Measurements from ENCODE around the gene PDLIM1.
A peak's percentile ranks its signal among the peaks of the same experiment; 100 is the strongest.

PDLIM1 gene

DNA sequence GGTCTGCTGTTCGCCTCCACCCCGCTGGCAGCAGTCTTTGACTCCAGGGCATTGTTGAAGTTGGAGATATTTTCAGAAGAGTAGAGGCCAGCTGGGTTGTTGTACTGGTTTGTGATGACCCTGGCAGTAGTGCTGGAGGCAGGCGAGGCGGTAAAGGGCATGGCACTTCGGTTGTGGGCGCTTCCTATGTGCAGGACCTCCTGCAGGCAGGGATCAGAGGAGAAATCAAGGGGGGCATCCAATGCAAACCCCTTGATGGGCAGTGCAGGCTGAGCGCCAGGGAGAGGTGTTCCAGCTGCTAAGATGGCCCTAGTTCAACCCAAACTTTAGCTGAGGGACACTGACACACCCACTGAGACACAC is 27.0 kb downstream of the PDLIM1 start:
- no peak for DNase-seq (ENCODE audit: low spot score)

DNA sequence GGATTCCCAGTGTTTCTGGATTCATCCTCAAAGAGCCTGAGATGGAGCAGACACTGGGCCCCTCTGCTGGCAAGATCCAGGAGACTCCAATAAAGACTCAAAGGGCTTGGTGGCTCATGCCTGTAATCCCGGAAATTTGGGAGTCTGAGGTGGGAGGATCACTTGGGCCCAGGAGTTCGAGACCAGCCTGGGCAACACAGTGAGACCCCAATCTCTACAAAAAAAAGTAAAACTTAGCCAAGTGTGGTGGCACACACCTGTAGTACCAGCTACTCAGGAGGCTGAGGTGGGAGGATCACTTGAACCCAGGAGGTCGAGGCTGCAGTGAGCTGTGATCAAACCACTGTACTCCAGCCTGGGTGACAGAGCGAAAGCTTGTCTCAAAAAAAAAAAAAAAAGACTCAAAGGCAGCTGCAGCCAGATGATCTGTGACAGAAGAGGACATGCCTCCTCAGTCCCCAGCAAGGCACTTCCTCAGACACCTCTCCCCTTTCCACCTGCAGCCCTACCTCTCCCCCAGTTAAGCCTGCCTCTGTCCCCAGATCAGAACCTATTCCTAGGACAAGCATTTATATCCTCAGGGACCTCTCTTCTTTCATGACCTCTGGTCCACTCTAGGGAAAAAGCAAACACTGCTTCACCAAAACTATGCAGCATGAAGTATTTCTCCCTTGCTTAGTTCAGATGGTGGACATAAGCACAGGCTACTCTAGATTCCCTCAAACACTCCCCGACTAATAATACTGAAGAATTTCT is 27.9 kb downstream of the PDLIM1 start:
- no peak for DNase-seq (ENCODE audit: low spot score)

- no peak for DNase-seq (ENCODE audit: low spot score)
Observed at GRCh38 chr10:95261926-95262325, 28.9 kb downstream of the PDLIM1 start.

DNA sequence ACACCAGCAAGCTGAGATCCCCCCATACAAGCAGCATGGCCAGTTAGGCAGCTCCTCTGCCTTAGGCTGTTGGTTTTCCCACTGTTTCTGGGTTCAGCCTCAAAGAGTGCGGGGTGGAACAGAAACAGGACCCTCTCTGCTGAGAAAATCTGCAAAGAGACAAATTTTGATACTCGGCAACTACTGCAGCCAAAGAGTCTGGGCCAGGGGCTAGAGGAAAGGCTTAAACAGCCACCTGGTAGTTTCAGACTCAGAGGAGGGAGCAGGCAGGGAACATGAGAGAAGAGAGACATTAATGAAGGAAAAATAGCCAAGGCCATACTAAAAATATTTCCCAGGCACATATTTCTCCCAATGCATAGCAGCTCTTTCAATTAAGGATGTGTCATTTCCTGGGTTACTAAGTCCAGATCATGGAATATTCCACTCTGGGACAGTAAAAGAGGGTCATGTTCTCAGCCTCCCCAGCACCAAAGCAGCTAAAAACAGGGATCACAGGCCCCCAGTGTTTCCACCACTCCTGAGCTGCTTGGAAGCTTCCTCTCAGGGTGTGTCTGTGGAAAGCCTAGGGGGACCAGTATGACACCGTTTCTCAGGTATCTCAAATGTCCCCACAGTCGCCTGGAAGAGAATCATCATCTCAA is 29.8 kb downstream of the PDLIM1 start:
- no peak for DNase-seq (ENCODE audit: low spot score)

DNA sequence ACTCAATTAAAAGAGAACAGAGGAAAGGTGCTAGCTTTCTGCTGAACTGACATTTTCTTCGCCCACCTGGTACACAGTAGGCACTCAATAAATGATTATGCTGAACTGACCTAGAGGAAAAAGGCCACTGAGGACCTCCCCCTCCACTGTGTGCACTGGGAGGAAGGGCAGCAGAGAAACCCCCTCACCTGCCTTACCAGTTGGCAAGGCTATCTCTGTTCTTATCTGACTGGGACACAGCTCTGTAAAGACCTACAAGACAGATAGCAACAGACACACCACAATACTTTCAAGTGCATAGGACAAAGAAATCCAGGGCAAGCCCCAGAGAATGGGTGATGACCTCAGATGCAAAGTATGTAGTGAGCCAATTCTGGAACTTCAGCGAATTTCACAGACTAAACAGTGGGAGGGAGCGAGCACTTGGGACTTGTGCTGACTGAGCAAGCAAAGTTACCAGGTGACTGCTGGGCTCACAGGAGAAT is 30.4 kb downstream of the PDLIM1 start:
- no peak for DNase-seq (ENCODE audit: low spot score)

GRCh38 chr10:95257849-95258248 is 33.0 kb downstream of the PDLIM1 start:
- DNase-seq (ENCODE audit: low spot score), result no peak

- DNase-seq (ENCODE audit: low spot score), result no peak
Observed at GRCh38 chr10:95256268-95256667, 34.5 kb downstream of the PDLIM1 start.

GRCh38 chr10:95254629-95255028 is 36.2 kb downstream of the PDLIM1 start:
- DNase-seq (ENCODE audit: low spot score), result no peak

GRCh38 chr10:95253686-95254085 is 37.1 kb downstream of the PDLIM1 start:
- no peak for DNase-seq (ENCODE audit: low spot score)

DNA sequence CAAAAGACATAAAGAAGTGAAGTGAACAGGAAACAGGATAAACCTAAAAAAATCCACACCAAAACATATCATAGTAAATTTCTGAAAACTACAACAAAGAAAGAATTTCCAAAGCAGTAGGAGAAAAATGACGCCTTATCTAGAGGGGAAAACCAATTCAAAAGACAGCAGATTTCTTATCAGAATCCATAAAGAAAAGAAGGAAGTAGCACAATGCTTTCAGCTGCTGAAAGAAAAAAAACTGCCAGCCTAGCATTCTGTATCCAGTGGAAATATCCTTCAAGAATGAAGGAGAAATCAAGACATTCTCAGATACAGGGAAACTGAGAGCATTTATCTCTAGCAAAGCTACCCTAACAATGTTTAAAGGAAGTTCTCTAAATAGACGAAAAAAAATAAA is 37.8 kb downstream of the PDLIM1 start:
- no peak for DNase-seq (ENCODE audit: low spot score)

- DNase-seq (ENCODE audit: low spot score), result no peak
Observed at GRCh38 chr10:95250856-95251255, 39.9 kb downstream of the PDLIM1 start.

DNA sequence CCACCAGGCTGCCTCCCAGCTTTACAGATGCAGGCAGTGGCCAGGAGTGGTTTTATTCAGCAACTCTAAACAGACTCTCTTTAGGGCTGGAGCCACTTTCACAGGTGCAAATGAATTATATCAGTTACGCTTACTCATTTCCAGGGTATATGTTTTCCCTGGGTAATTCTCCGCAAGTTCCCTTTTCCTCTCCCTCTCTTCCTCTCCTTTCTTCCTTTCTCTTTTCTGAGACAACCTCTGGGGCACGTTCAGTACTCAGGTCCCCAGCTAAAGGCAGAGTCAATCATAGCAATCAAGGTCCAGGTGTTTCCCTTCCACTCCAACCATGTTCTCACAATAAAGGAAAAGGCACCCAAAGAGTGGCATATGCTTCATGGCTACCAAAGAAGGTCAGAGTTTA is 41.3 kb downstream of the PDLIM1 start:
- DNase-seq (ENCODE audit: low spot score), result no peak

DNA sequence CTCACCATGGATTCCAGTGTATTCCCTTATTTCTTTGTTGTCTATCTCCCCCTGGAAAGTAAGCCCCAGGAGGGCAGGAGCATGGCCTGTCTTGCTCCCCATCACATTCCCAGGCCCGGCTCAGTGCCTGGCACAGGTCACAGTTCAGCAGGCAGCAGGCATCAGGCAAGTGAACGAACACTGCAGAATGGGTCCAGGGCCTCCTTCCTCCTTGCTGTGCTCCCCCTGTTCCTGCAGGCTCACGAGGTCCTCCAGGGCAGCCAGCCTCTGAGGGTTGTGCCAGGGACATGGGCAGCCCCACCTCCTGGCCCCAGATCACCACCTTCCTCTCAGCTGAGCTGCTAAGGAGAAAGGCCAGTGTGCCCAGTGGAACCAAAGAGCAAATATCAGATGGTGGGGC is 41.8 kb downstream of the PDLIM1 start:
- DNase-seq (ENCODE audit: low spot score), result no peak

GRCh38 chr10:95247881-95248583 is 42.8 kb downstream of the PDLIM1 start:
- no peak for DNase-seq (ENCODE audit: low spot score)

DNA sequence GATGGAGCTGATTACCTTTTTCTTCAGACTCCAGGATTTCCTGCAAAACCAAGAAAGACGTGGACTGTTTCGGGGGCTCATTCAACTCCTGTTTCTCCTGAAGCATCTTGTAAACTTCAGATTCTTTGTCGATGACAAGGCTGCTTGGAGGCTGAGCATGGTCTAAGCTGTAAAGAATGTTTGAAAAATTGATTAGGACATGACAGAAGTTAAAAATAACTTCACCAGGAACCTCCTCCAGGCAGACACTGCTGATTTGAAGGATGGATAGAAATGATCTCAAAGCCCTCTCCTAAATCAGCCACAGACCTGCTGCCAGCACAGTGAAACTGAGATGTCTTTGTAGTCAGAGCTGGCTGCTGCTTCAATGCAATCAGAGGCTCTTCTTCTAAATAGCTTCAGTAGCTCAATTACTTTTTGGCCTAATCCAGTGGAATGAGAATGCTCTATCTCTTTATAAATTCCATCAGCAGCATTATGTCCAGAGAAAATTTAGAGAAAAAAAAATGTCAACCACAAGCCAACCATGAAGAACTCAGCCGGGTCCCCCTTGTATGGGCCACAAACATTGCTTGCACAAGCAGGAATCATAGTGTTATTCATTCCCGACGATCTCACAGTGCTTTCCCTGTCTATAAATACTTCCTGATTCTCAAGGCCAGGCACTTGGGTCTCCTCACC is 43.5 kb downstream of the PDLIM1 start:
- no peak for DNase-seq (ENCODE audit: low spot score)

- peak; percentile 58 for DNase-seq (ENCODE audit: low spot score)
Observed at GRCh38 chr10:95246582-95247051, 44.2 kb downstream of the PDLIM1 start.

DNA sequence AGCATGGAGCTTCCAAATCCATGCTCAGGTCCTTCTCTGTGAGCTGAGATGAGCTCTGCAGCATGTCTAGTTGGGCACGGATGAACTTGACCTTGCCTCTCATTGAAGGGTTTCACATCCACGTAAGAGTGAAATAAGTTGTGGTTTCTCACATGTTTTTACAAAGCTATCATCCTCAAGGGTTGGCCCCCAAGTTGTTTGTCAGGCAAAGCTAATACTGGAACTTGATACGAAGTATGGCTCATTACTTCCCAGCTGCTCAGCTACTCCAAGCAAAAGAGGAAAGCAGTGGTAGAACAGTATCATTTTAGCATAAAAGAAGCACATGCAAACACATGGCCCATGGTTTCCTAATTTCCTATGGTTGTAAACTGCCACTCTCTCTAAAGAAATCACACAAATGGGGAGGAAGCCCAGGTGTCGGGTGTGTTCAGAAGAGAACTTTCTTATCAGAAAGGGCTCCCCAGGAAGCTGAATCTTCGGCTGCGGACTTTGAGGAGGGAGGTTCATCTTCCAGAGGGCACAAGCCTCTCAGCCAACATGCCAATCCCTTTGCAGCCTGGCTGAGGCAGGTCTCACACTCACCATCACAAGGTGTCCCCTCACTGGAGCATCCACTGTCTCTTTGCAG is 45.3 kb downstream of the PDLIM1 start:
- DNase-seq (ENCODE audit: low spot score), result no peak

DNA sequence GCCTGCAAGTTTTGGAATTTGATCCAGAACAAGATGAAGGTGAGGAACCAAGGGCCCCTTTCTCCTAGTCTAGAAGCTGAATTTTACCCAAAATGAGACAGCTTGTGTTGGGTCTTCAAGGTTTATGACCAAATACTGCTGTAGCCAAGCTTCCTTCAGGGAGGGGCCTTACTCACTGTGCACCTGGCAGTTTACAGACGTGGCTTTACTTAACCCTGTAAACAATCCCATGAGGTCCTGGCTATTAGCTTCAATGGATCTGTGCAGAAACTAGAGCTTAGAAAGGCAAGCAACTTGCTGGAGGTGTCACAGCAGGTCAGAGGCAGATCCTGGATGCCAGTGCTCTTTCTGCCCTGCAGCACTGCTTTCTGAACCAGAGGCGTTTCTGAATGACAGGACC is 46.7 kb downstream of the PDLIM1 start:
- no peak for DNase-seq (ENCODE audit: low spot score)

- no peak for DNase-seq (ENCODE audit: low spot score)
Observed at GRCh38 chr10:95243318-95243617, 47.5 kb downstream of the PDLIM1 start.

GRCh38 chr10:95242581-95243317 is 48.1 kb downstream of the PDLIM1 start:
- DNase-seq (ENCODE audit: low spot score), result no peak

DNA sequence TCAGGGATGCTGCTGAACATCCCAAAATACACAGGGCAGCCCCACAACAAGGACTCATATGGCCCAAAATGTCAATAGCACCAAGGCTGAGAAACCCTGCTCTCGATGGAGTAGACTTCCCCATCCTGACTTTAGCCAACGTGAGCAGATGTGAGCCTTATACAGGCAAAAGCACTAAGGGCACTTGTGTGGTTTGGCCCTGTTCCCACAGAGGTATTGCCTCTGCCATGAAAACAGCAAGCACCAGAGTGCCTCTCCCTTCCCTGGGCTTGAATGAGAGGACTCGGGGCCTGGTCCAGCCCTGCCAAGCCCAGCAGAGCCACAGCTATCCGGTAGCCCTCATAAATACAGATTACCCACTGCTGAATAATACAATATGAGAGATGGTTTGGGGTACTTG is 49.3 kb downstream of the PDLIM1 start:
- DNase-seq (ENCODE audit: low spot score), result no peak
